Liver (tissue), 9 donors: Measurements from ENCODE around the gene TFPI. TPM values are rescaled to one million over a fixed set of nuclear protein-coding genes. Genes with fewer than 3 reads are reported as not detected.
"Not testable (repeated sequence)": the region's sequence is repeated elsewhere in the genome, so short reads cannot be mapped to it uniquely, and the experiment has no call there.

Experiments used
- DNase-seq: peaks from one replicate; pipeline ENCODE4 v3.0.0-alpha.2; 2017; ENCODE audit warnings: low spot score
- H3K27ac ChIP-seq, 2 donors: one replicate each; pipeline ENCODE4 v1.7.0; 2013; ENCODE audit warnings: inconsistent platforms in 2 of 2, low read length in 2 of 2, control low read depth in 1 of 2, low read depth in 1 of 2, mild to moderate bottlenecking in 1 of 2
- H3K27me3 ChIP-seq, 4 donors: one replicate each; pipeline versions ENCODE4 v1.6.1 to v1.7.0; 2013; ENCODE audit warnings: low read length in 3 of 4, inconsistent platforms in 1 of 4, mild to moderate bottlenecking in 1 of 4, moderate library complexity in 1 of 4; ENCODE audit not compliant: control insufficient read depth in 4 of 4, insufficient read depth in 4 of 4
- H3K36me3 ChIP-seq, 4 donors: one replicate each; pipeline versions ENCODE4 v1.6.1 to v1.7.0; 2013; ENCODE audit warnings: low read length in 3 of 4, mild to moderate bottlenecking in 3 of 4, low read depth in 1 of 4, moderate library complexity in 1 of 4; ENCODE audit not compliant: control insufficient read depth in 4 of 4, insufficient read depth in 3 of 4
- H3K4me1 ChIP-seq, 4 donors: one replicate each; pipeline versions ENCODE4 v1.6.1 to v1.7.0; 2013; ENCODE audit warnings: low read length in 3 of 4, mild to moderate bottlenecking in 3 of 4, moderate library complexity in 1 of 4; ENCODE audit not compliant: control insufficient read depth in 4 of 4, insufficient read depth in 4 of 4
- H3K4me3 ChIP-seq, 3 donors: one replicate each; pipeline versions ENCODE4 v1.6.1 to v1.7.0; 2013; ENCODE audit warnings: low read length in 3 of 3, control low read depth in 1 of 3, low read depth in 1 of 3, mild to moderate bottlenecking in 1 of 3
- H3K9ac ChIP-seq, 2 donors: one replicate each; pipeline ENCODE4 v1.7.0; 2013; ENCODE audit warnings: low read length in 2 of 2, mild to moderate bottlenecking in 2 of 2, moderate library complexity in 2 of 2, control low read depth in 1 of 2, low read depth in 1 of 2
- H3K9me3 ChIP-seq, 4 donors: one replicate each; pipeline versions ENCODE4 v1.6.1 to v1.7.0; 2013; ENCODE audit warnings: low read length in 3 of 4; ENCODE audit not compliant: control insufficient read depth in 4 of 4
- EGR1 ChIP-seq, 2 donors: IDR thresholded peaks; 2 replicates each; pipeline ENCODE4 v1.6.1; 2016 to 2018; ENCODE audit warnings: antibody characterized with exemption in 2 of 2, low read depth in 2 of 2
- FOXA1 ChIP-seq: IDR thresholded peaks from 2 replicates; pipeline ENCODE4 v1.6.1; 2016; ENCODE audit warnings: antibody characterized with exemption
- FOXA2 ChIP-seq: IDR thresholded peaks from 2 replicates; pipeline ENCODE4 v1.6.1; 2016; ENCODE audit warnings: antibody characterized with exemption
- GABPA ChIP-seq, 2 donors: IDR thresholded peaks in 1 of 2; conservative IDR thresholded peaks in 1 of 2; 2 replicates each; pipeline ENCODE4 v1.6.1; 2016; ENCODE audit warnings: antibody characterized with exemption in 2 of 2, mild to moderate bottlenecking in 1 of 2, moderate library complexity in 1 of 2
- HNF4A ChIP-seq, 2 donors: conservative IDR thresholded peaks; 2 replicates each; pipeline ENCODE4 v1.6.1; 2016; ENCODE audit warnings: antibody characterized with exemption in 2 of 2, mild to moderate bottlenecking in 2 of 2
- HNF4G ChIP-seq: IDR thresholded peaks from 2 replicates; pipeline ENCODE4 v1.6.1; 2016; ENCODE audit warnings: antibody characterized with exemption
- JUND ChIP-seq, 2 donors: IDR thresholded peaks; 2 replicates each; pipeline ENCODE4 v1.6.1; 2016; ENCODE audit warnings: antibody characterized with exemption in 2 of 2
- NR2F2 ChIP-seq: IDR thresholded peaks from 2 replicates; pipeline ENCODE4 v1.6.1; 2016; ENCODE audit warnings: antibody characterized with exemption
- RAD21 ChIP-seq, 2 donors: IDR thresholded peaks; 2 replicates each; pipeline ENCODE4 v1.6.1; 2016; ENCODE audit warnings: antibody characterized with exemption in 2 of 2, mild to moderate bottlenecking in 2 of 2
- RXRA ChIP-seq, 2 donors: IDR thresholded peaks; 2 replicates each; pipeline ENCODE4 v1.6.1; 2017 to 2018; ENCODE audit warnings: antibody characterized with exemption in 2 of 2, mild to moderate bottlenecking in 1 of 2
- SP1 ChIP-seq: IDR thresholded peaks from 2 replicates; pipeline ENCODE4 v1.6.1; 2018; ENCODE audit warnings: antibody characterized with exemption, mild to moderate bottlenecking
- TAF1 ChIP-seq: conservative IDR thresholded peaks from 2 replicates; pipeline ENCODE4 v1.6.1; 2016; ENCODE audit warnings: antibody characterized with exemption, mild to moderate bottlenecking
- YY1 ChIP-seq: IDR thresholded peaks from 2 replicates; pipeline ENCODE4 v1.6.1; 2016; ENCODE audit warnings: antibody characterized with exemption, mild to moderate bottlenecking
- WGBS: extraction: QIAGEN DNeasy Blood & Tissue Kit; methylation state at CpG from one replicate; pipeline ENCODE4 v1.1.7; 2013; 5-methylcytosine and 5-hydroxymethylcytosine counted together
- polyA plus RNA-seq, 2 donors: library from polyadenylated mRNA; stranded (reverse) in 1 of 2; unstranded in 1 of 2; fragments of 200-250 nt in 1 of 2; fragments of >200 nt in 1 of 2; fragmentation: Nextera tagmentation in 1 of 2; extraction: Ambion mirVana in 1 of 2; gene quantifications; one replicate each; pipeline versions ENCODE4 v1.2.1 to v1.2.3, GENCODE V29; 2013 to 2015
- total RNA-seq, 2 donors: library from RNA; depleted of rRNA; stranded (reverse); fragments of >200 nt; gene quantifications; one replicate each; pipeline ENCODE4 v1.2.3, GENCODE V29; 2014
- TF ChIP-seq, protein P1 (sequence below): IDR thresholded peaks from 2 replicates; pipeline ENCODE4 v1.6.1; 2016; ENCODE audit warnings: antibody characterized with exemption, mild to moderate bottlenecking
- TF ChIP-seq, protein P2 (sequence below): fragments of 150-350 bp; IDR thresholded peaks from 2 replicates; pipeline ENCODE4 v1.5.1; 2017; ENCODE audit warnings: improper control_type of control experiment, low read depth, low read length; ENCODE audit not compliant: missing input control
- TF ChIP-seq, protein P3 (sequence below): IDR thresholded peaks from 2 replicates; pipeline ENCODE4 v1.6.1; 2016; ENCODE audit warnings: antibody characterized with exemption
- TF ChIP-seq, protein P4 (sequence below): IDR thresholded peaks from 2 replicates; pipeline ENCODE4 v1.6.1; 2016; ENCODE audit warnings: antibody characterized with exemption
- TF ChIP-seq, protein P5 (sequence below): IDR thresholded peaks from 2 replicates; pipeline ENCODE4 v1.6.1; 2016; ENCODE audit warnings: antibody characterized with exemption
- donor health status: healthy.
- donor health status: healthy.
- donor health status: healthy.
- donor health status: healthy.
- donor health status: healthy.

TFPI gene
- total and polyA plus RNA-seq, 4 donors, result 55.8 to 211 (median 130) TPM

DNA sequence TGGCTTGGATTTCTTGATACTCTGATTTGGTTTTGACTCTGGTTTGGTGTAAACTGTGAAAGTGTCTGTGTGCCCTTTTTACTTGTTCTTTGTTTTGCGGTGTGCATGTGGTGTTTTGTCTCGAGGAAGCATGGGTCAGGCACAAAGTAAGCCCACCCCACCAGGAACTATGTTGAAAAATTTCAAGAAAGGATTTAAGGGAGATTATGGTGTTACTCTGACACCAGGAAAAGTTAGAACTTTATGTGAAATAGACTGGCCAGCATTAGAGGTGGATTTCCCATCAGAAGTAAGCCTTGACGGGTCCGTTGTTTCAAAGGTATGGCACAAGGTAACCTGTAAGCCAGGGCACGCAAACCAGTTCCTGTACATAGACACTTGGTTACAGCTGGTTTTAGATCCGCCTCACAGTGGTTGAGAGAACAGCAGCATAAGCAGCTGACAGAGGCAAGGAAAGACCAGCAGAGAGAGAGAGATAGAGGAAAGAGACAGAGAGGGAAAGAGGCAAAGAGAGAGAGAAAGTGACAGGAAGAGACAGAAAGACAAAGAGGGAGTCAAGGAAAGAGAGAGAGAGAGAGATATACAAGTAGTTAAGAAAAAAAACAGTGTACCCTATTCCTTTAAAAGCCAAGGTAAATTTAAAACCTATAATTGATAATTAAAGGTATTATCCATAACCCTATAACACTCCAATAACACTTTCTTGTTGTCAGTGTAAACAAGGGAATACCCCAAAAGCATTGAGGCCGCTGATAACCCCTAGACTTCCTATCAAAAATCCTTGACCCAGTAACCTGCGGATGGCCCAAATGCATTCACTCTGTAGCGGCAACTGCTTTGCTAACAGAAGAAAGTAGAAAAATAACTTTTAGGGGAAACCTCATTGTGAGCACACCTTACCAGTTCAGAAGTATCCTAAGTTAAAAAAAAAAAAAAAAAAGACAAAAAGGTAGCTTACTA lies 42.6 kb downstream of the TFPI start:
- Histone ChIP-seq H3K36me3 (peaks cover 0 to 1% (median 0%) of the 10 kb centered on the region in 4 donors), H3K27ac (no peak overlapping the region), H3K4me3 (no peak overlapping the region), H3K27me3 (no peaks in the 10 kb centered on the region), H3K9me3 (peaks cover 0 to 2% (median 0%) of the 10 kb centered on the region in 4 donors), H3K4me1 (no peaks in the 10 kb centered on the region), H3K9ac (no peak overlapping the region)
- WGBS, result 86% methylated on average over 9 of the region's 9 CpGs
- DNase-seq, result no peak
- TF ChIP-seq FOXA1 (no peak), RXRA (IDR thresholded peaks at IDR 0.05) (no peak), SP1 (no peak), HNF4G (no peak), YY1 (no peak), EGR1 (IDR thresholded peaks at IDR 0.05; ENCODE audit: low read depth in 2 of 2) (no peak), TAF1 (no peak), NR2F2 (no peak), FOXA2 (no peak), GABPA (IDR thresholded peaks at IDR 0.05 in 1 of 2, conservative IDR thresholded peaks at IDR 0.05 in 1 of 2) (no peak), RAD21 (IDR thresholded peaks at IDR 0.05) (no peak), HNF4A (conservative IDR thresholded peaks at IDR 0.05) (no peak), JUND (IDR thresholded peaks at IDR 0.05) (no peak)
- TF ChIP-seq, protein P1, sequence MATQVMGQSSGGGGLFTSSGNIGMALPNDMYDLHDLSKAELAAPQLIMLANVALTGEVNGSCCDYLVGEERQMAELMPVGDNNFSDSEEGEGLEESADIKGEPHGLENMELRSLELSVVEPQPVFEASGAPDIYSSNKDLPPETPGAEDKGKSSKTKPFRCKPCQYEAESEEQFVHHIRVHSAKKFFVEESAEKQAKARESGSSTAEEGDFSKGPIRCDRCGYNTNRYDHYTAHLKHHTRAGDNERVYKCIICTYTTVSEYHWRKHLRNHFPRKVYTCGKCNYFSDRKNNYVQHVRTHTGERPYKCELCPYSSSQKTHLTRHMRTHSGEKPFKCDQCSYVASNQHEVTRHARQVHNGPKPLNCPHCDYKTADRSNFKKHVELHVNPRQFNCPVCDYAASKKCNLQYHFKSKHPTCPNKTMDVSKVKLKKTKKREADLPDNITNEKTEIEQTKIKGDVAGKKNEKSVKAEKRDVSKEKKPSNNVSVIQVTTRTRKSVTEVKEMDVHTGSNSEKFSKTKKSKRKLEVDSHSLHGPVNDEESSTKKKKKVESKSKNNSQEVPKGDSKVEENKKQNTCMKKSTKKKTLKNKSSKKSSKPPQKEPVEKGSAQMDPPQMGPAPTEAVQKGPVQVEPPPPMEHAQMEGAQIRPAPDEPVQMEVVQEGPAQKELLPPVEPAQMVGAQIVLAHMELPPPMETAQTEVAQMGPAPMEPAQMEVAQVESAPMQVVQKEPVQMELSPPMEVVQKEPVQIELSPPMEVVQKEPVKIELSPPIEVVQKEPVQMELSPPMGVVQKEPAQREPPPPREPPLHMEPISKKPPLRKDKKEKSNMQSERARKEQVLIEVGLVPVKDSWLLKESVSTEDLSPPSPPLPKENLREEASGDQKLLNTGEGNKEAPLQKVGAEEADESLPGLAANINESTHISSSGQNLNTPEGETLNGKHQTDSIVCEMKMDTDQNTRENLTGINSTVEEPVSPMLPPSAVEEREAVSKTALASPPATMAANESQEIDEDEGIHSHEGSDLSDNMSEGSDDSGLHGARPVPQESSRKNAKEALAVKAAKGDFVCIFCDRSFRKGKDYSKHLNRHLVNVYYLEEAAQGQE, result no peak
- TF ChIP-seq, protein P2, sequence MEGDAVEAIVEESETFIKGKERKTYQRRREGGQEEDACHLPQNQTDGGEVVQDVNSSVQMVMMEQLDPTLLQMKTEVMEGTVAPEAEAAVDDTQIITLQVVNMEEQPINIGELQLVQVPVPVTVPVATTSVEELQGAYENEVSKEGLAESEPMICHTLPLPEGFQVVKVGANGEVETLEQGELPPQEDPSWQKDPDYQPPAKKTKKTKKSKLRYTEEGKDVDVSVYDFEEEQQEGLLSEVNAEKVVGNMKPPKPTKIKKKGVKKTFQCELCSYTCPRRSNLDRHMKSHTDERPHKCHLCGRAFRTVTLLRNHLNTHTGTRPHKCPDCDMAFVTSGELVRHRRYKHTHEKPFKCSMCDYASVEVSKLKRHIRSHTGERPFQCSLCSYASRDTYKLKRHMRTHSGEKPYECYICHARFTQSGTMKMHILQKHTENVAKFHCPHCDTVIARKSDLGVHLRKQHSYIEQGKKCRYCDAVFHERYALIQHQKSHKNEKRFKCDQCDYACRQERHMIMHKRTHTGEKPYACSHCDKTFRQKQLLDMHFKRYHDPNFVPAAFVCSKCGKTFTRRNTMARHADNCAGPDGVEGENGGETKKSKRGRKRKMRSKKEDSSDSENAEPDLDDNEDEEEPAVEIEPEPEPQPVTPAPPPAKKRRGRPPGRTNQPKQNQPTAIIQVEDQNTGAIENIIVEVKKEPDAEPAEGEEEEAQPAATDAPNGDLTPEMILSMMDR, result no peak
- TF ChIP-seq, protein P3, sequence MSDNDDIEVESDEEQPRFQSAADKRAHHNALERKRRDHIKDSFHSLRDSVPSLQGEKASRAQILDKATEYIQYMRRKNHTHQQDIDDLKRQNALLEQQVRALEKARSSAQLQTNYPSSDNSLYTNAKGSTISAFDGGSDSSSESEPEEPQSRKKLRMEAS, result no peak
- TF ChIP-seq, protein P4, sequence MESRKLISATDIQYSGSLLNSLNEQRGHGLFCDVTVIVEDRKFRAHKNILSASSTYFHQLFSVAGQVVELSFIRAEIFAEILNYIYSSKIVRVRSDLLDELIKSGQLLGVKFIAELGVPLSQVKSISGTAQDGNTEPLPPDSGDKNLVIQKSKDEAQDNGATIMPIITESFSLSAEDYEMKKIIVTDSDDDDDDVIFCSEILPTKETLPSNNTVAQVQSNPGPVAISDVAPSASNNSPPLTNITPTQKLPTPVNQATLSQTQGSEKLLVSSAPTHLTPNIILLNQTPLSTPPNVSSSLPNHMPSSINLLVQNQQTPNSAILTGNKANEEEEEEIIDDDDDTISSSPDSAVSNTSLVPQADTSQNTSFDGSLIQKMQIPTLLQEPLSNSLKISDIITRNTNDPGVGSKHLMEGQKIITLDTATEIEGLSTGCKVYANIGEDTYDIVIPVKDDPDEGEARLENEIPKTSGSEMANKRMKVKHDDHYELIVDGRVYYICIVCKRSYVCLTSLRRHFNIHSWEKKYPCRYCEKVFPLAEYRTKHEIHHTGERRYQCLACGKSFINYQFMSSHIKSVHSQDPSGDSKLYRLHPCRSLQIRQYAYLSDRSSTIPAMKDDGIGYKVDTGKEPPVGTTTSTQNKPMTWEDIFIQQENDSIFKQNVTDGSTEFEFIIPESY, result no peak
- TF ChIP-seq, protein P5, sequence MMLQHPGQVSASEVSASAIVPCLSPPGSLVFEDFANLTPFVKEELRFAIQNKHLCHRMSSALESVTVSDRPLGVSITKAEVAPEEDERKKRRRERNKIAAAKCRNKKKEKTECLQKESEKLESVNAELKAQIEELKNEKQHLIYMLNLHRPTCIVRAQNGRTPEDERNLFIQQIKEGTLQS, result no peak

DNA sequence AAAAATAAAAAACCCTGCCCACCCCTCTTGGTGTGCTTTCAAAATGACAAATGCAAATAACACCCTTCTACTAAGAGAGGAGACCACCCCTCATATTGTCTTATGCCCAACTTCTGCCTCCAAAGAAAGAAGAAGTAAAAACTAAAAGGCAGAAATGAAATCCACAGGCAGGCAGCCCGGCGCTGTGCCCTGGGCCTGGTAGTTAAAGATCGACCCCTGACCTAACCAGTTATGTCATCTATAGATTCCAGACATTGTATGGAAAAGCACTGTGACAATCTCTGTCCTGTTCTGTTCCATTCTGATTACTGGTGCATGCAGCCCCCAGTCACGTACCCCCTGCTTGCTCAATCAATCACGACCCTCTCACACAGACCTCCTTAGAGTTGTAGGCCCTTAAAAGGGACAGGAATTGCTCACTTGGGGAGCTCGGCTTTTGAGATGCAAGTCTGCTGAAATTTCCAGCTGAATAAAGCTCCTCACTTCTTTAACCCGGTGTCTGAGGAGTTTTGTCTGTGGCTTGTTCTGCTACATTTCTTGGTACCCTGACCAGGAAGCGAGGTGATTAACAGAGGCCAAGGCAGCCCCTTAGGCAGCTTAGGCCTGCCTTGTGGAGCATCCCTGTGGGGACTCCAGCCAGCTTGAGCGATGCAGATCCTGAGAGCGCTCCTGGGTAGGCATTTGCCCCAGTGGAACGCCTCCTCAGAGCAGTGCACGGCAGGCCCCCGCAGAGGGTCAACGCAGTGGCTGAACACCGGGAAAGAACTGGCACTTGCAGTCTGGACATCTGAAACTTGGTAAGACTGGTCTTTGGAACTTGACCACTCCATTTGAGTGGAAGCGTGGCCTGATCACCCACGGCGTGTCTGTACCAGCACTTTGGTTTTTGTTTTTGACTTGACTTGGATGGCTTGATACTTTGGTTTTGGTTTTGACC lies 43.5 kb downstream of the TFPI start:
- H3K27ac ChIP-seq, H3K36me3 ChIP-seq, H3K9ac ChIP-seq, H3K4me1 ChIP-seq, H3K27me3 ChIP-seq, H3K9me3 ChIP-seq, H3K4me3 ChIP-seq, DNase-seq: not testable (repeated sequence)
- 84% methylated on average over 18 of the region's 18 CpGs for WGBS
